Ishikawa (cell line): ENCODE measurements around the gene TMPRSS6.

Source experiments
- CEBPB ChIP-seq: IDR thresholded peaks from 2 replicates; pipeline ENCODE4 v1.6.1; 2012
- EGR1 ChIP-seq: IDR thresholded peaks from 2 replicates; pipeline ENCODE4 v1.6.1; 2012
- FOXM1 ChIP-seq: IDR thresholded peaks from 2 replicates; pipeline ENCODE4 v1.6.1; 2012; ENCODE audit warnings: low read depth, borderline replicate concordance
- MAX ChIP-seq: IDR thresholded peaks from 2 replicates; pipeline ENCODE4 v1.6.1; 2012
- RAD21 ChIP-seq: IDR thresholded peaks from 2 replicates; pipeline ENCODE4 v1.6.1; 2012; ENCODE audit warnings: low read depth
- REST ChIP-seq: IDR thresholded peaks from 2 replicates; pipeline ENCODE4 v1.6.1; 2012; ENCODE audit warnings: low read depth, mild to moderate bottlenecking
- TAF1 ChIP-seq: IDR thresholded peaks from 2 replicates; pipeline ENCODE4 v1.6.1; 2012; ENCODE audit warnings: low read depth, mild to moderate bottlenecking

- TF ChIP-seq FOXM1 (no peak), TAF1 (no peak), REST (no peak), RAD21 (no peak), EGR1 (no peak), MAX (no peak), CEBPB (no peak)
Observed at GRCh38 chr22:37115032-37115431, 5.5 kb upstream of the TMPRSS6 start.
